Liver (tissue), 9 donors: Measurements from ENCODE around the gene ZNF366. TPM values are rescaled to one million over a fixed set of nuclear protein-coding genes. Genes with fewer than 3 reads are reported as not detected.

ENCODE experiments used
- DNase-seq: peaks from one replicate; pipeline ENCODE4 v3.0.0-alpha.2; 2017; ENCODE audit warnings: low spot score
- H3K27ac ChIP-seq, 2 donors: one replicate each; pipeline ENCODE4 v1.7.0; 2013; ENCODE audit warnings: inconsistent platforms in 2 of 2, low read length in 2 of 2, control low read depth in 1 of 2, low read depth in 1 of 2, mild to moderate bottlenecking in 1 of 2
- H3K27me3 ChIP-seq, 4 donors: one replicate each; pipeline versions ENCODE4 v1.6.1 to v1.7.0; 2013; ENCODE audit warnings: low read length in 3 of 4, inconsistent platforms in 1 of 4, mild to moderate bottlenecking in 1 of 4, moderate library complexity in 1 of 4; ENCODE audit not compliant: control insufficient read depth in 4 of 4, insufficient read depth in 4 of 4
- H3K36me3 ChIP-seq, 4 donors: one replicate each; pipeline versions ENCODE4 v1.6.1 to v1.7.0; 2013; ENCODE audit warnings: low read length in 3 of 4, mild to moderate bottlenecking in 3 of 4, low read depth in 1 of 4, moderate library complexity in 1 of 4; ENCODE audit not compliant: control insufficient read depth in 4 of 4, insufficient read depth in 3 of 4
- H3K4me1 ChIP-seq, 4 donors: one replicate each; pipeline versions ENCODE4 v1.6.1 to v1.7.0; 2013; ENCODE audit warnings: low read length in 3 of 4, mild to moderate bottlenecking in 3 of 4, moderate library complexity in 1 of 4; ENCODE audit not compliant: control insufficient read depth in 4 of 4, insufficient read depth in 4 of 4
- H3K4me3 ChIP-seq, 3 donors: one replicate each; pipeline versions ENCODE4 v1.6.1 to v1.7.0; 2013; ENCODE audit warnings: low read length in 3 of 3, control low read depth in 1 of 3, low read depth in 1 of 3, mild to moderate bottlenecking in 1 of 3
- H3K9ac ChIP-seq, 2 donors: one replicate each; pipeline ENCODE4 v1.7.0; 2013; ENCODE audit warnings: low read length in 2 of 2, mild to moderate bottlenecking in 2 of 2, moderate library complexity in 2 of 2, control low read depth in 1 of 2, low read depth in 1 of 2
- H3K9me3 ChIP-seq, 4 donors: one replicate each; pipeline versions ENCODE4 v1.6.1 to v1.7.0; 2013; ENCODE audit warnings: low read length in 3 of 4; ENCODE audit not compliant: control insufficient read depth in 4 of 4
- CTCF ChIP-seq: fragments of 150-350 bp; IDR thresholded peaks from 2 replicates; pipeline ENCODE4 v1.5.1; 2017; ENCODE audit warnings: improper control_type of control experiment, low read depth, low read length; ENCODE audit not compliant: missing input control
- EGR1 ChIP-seq, 2 donors: IDR thresholded peaks; 2 replicates each; pipeline ENCODE4 v1.6.1; 2016 to 2018; ENCODE audit warnings: antibody characterized with exemption in 2 of 2, low read depth in 2 of 2
- FOXA1 ChIP-seq: IDR thresholded peaks from 2 replicates; pipeline ENCODE4 v1.6.1; 2016; ENCODE audit warnings: antibody characterized with exemption
- FOXA2 ChIP-seq: IDR thresholded peaks from 2 replicates; pipeline ENCODE4 v1.6.1; 2016; ENCODE audit warnings: antibody characterized with exemption
- GABPA ChIP-seq, 2 donors: IDR thresholded peaks in 1 of 2; conservative IDR thresholded peaks in 1 of 2; 2 replicates each; pipeline ENCODE4 v1.6.1; 2016; ENCODE audit warnings: antibody characterized with exemption in 2 of 2, mild to moderate bottlenecking in 1 of 2, moderate library complexity in 1 of 2
- HNF4A ChIP-seq, 2 donors: conservative IDR thresholded peaks; 2 replicates each; pipeline ENCODE4 v1.6.1; 2016; ENCODE audit warnings: antibody characterized with exemption in 2 of 2, mild to moderate bottlenecking in 2 of 2
- JUND ChIP-seq, 2 donors: IDR thresholded peaks; 2 replicates each; pipeline ENCODE4 v1.6.1; 2016; ENCODE audit warnings: antibody characterized with exemption in 2 of 2
- MAX ChIP-seq: IDR thresholded peaks from 2 replicates; pipeline ENCODE4 v1.6.1; 2016; ENCODE audit warnings: antibody characterized with exemption
- NR2F2 ChIP-seq: IDR thresholded peaks from 2 replicates; pipeline ENCODE4 v1.6.1; 2016; ENCODE audit warnings: antibody characterized with exemption
- RAD21 ChIP-seq, 2 donors: IDR thresholded peaks; 2 replicates each; pipeline ENCODE4 v1.6.1; 2016; ENCODE audit warnings: antibody characterized with exemption in 2 of 2, mild to moderate bottlenecking in 2 of 2
- REST ChIP-seq: IDR thresholded peaks from 2 replicates; pipeline ENCODE4 v1.6.1; 2016; ENCODE audit warnings: antibody characterized with exemption, mild to moderate bottlenecking
- RXRA ChIP-seq, 2 donors: IDR thresholded peaks; 2 replicates each; pipeline ENCODE4 v1.6.1; 2017 to 2018; ENCODE audit warnings: antibody characterized with exemption in 2 of 2, mild to moderate bottlenecking in 1 of 2
- SP1 ChIP-seq: IDR thresholded peaks from 2 replicates; pipeline ENCODE4 v1.6.1; 2018; ENCODE audit warnings: antibody characterized with exemption, mild to moderate bottlenecking
- TAF1 ChIP-seq: conservative IDR thresholded peaks from 2 replicates; pipeline ENCODE4 v1.6.1; 2016; ENCODE audit warnings: antibody characterized with exemption, mild to moderate bottlenecking
- YY1 ChIP-seq: IDR thresholded peaks from 2 replicates; pipeline ENCODE4 v1.6.1; 2016; ENCODE audit warnings: antibody characterized with exemption, mild to moderate bottlenecking
- ZBTB33 ChIP-seq: IDR thresholded peaks from 2 replicates; pipeline ENCODE4 v1.6.1; 2016; ENCODE audit warnings: antibody characterized with exemption
- WGBS: extraction: QIAGEN DNeasy Blood & Tissue Kit; methylation state at CpG from one replicate; pipeline ENCODE4 v1.1.7; 2013; 5-methylcytosine and 5-hydroxymethylcytosine counted together
- polyA plus RNA-seq, 2 donors: library from polyadenylated mRNA; stranded (reverse) in 1 of 2; unstranded in 1 of 2; fragments of 200-250 nt in 1 of 2; fragments of >200 nt in 1 of 2; fragmentation: Nextera tagmentation in 1 of 2; extraction: Ambion mirVana in 1 of 2; gene quantifications; one replicate each; pipeline versions ENCODE4 v1.2.1 to v1.2.3, GENCODE V29; 2013 to 2015
- total RNA-seq, 2 donors: library from RNA; depleted of rRNA; stranded (reverse); fragments of >200 nt; gene quantifications; one replicate each; pipeline ENCODE4 v1.2.3, GENCODE V29; 2014
- donor health status: healthy.
- donor health status: healthy.
- donor health status: healthy.
- donor health status: healthy.
- donor health status: healthy.

ZNF366 gene
- total and polyA plus RNA-seq, 4 donors, result 0.71 to 1.0 (median 0.75) TPM

- TF ChIP-seq YY1 (no peak), MAX (no peak), HNF4A (conservative IDR thresholded peaks at IDR 0.05) (no peak), FOXA2 (no peak)
Observed at GRCh38 chr5:72480841-72481240, 26.4 kb downstream of the ZNF366 start (continued).

- Histone ChIP-seq H3K27ac (no peak overlapping the region), H3K4me3 (no peak overlapping the region), H3K4me1 (no peaks in the 10 kb centered on the region), H3K9me3 (no peaks in the 10 kb centered on the region), H3K36me3 (no peaks in the 10 kb centered on the region), H3K9ac (no peak overlapping the region), H3K27me3 (no peaks in the 10 kb centered on the region)
- no peak for TF ChIP-seq ZBTB33
- TF ChIP-seq HNF4A (conservative IDR thresholded peaks at IDR 0.05), result no peak
- no peak for TF ChIP-seq RAD21 (IDR thresholded peaks at IDR 0.05)
- no peak for TF ChIP-seq FOXA1
- no peak for TF ChIP-seq RXRA (IDR thresholded peaks at IDR 0.05)
- TF ChIP-seq JUND (IDR thresholded peaks at IDR 0.05), result no peak
- no peak for TF ChIP-seq EGR1 (IDR thresholded peaks at IDR 0.05; ENCODE audit: low read depth in 2 of 2)
- no peak for TF ChIP-seq REST
- TF ChIP-seq SP1, result no peak
- TF ChIP-seq MAX, result no peak
- no peak for TF ChIP-seq CTCF
- TF ChIP-seq YY1, result no peak
- TF ChIP-seq FOXA2, result no peak
- TF ChIP-seq NR2F2, result no peak
- TF ChIP-seq GABPA (IDR thresholded peaks at IDR 0.05 in 1 of 2, conservative IDR thresholded peaks at IDR 0.05 in 1 of 2), result no peak
- no peak for TF ChIP-seq TAF1
- no peak for DNase-seq
- 75% methylated on average over 1 of the region's 1 CpG for WGBS
Observed at GRCh38 chr5:72479921-72480320, 27.3 kb downstream of the ZNF366 start.
